GM18502 (cell line): ENCODE measurements around the gene ARHGAP25.

Experiments used
- ATAC-seq: cut with Tn5 transposase; IDR thresholded peaks from one replicate; pipeline ENCODE4 v1.9.1; 2021; ENCODE audit warnings: mild to moderate bottlenecking; ENCODE audit not compliant: unreplicated experiment, poor library complexity

ARHGAP25 gene

GRCh38 chr2:68825866-68826265, 91.3 kb downstream of the ARHGAP25 start:
- ATAC-seq: no peak

GRCh38 chr2:68827666-68828065, 93.1 kb downstream of the ARHGAP25 start:
- no peak for ATAC-seq

- ATAC-seq: no peak
These were observed 94.5 kb downstream of the ARHGAP25 start for GRCh38 chr2:68828887-68829708.

DNA sequence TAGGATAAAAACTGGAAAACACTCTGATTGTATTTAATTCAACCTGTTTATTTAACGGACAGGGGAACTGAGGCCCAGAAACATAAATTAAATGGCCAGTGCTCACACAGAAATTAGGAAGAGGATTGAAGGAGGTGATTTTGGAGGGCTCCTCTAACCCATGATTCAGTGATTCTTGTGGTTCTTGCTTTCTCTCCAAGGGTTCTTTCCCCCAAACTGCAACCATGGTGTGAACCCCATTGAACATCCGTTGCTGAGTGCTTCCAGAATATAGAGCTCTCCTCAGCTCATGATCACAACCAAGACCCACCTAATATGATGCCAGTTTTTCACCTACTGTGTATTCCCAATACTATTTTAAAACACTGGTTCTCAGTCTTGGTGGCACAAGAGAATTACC, 95.1 kb downstream of the ARHGAP25 start:
- no peak for ATAC-seq

GRCh38 chr2:68831686-68832232, 97.1 kb downstream of the ARHGAP25 start:
- no peak for ATAC-seq

GRCh38 chr2:68832233-68832869, 97.7 kb downstream of the ARHGAP25 start:
- ATAC-seq: peak; percentile 69

- ATAC-seq: no peak
These were observed 98.6 kb downstream of the ARHGAP25 start for GRCh38 chr2:68833162-68833561.

DNA sequence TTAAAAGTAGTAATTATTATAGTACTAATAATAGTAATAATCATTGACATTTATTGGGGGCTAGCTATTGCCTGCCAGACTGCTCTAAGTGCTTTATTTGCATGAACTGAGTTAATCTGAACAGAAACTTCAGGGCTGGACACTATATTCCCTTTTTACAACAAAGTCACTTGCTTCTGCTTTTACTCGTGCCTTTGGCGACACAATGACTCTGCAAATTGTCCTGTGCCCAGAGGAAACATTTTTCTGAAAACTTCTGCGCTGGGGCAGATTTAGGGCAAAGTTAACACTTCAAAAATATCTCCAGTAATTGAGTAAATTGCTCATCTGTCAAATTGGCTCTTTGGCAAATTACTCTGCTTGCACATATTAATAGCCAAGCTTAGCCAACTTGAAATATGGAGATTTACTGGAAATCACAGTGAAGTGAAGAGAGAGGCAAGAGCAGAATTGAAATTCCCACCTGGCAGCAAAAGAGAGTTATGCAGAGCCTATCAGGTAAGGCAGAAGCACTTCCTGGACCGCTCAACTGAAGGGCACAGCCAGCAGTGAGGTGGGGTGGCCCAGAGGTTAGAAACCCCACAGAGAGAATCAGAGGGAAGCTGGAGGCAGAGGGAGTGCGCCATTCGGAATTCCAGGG, 100.2 kb downstream of the ARHGAP25 start:
- no peak for ATAC-seq

GRCh38 chr2:68835621-68836020, 101.0 kb downstream of the ARHGAP25 start:
- no peak for ATAC-seq

- no peak for ATAC-seq
These were observed 102.7 kb downstream of the ARHGAP25 start for GRCh38 chr2:68837164-68837860.

DNA sequence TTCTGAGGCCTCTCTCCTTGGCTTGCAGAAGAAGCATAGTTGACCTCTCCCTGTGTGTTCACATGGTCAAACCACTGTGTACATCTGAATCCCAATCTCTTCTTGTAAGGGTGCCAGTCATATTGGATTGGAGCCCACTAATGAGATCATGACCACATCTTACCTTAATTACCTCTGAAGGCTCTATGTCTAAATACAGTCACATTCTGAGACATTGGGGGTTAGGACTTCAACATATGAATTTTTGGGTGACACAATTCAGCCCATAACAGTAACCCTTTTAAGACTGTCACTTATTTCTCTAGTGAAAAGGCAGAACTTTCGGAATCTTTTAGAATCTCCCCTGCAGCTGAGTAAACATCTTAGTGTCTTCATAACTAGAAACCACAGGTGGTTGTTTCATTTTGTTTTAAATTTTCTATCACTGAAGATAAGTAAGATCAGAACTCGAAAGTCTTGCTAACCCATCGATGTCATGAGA, 103.3 kb downstream of the ARHGAP25 start:
- no peak for ATAC-seq

DNA sequence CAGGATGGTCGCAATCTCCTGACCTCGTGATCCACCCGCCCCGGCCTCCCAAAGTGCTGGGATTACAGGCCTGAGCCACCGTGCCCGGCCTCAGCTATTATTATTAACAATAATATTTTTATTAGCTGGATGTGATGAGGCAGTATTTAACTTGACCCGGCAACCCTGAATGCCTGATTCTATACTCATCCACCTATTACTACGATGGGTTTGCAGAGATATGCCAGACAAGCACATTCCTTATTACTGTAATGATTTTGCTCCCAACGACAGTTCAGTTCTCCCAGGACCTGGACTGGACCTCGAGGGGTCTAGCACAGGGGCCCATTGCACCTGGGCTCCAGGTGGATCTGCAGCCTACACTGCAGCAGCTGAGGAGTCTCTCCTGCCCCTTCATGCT, 104.0 kb downstream of the ARHGAP25 start:
- ATAC-seq: no peak

DNA sequence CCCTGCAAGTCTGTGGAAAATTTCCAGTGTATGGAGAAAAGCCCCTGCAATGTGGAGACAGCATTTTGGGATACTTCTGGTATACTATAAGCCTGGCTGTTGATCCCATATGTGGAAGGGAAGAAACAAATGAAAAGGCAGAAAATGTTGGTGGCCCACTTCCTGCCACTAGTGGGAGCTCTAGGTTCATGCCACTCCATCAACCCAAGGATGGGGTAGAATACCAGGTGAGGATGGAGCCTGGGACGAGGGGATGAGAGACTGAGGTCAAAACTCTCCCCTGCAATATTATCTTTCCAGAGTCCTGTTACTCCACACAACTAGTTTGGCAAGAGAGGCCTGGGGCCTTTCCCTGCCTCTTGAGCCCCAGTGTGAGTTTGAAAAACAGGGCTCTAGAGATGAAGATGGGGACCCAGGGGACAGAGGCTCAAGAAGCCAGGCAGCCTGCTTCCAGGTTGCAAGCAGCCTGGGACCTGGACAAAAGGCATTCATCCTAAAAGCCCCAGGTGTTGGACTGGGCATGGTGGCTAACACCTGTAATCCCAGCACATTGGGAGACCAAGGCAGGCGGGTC, 104.7 kb downstream of the ARHGAP25 start:
- ATAC-seq: no peak

GRCh38 chr2:68845043-68845442, 110.4 kb downstream of the ARHGAP25 start:
- ATAC-seq: no peak

DNA sequence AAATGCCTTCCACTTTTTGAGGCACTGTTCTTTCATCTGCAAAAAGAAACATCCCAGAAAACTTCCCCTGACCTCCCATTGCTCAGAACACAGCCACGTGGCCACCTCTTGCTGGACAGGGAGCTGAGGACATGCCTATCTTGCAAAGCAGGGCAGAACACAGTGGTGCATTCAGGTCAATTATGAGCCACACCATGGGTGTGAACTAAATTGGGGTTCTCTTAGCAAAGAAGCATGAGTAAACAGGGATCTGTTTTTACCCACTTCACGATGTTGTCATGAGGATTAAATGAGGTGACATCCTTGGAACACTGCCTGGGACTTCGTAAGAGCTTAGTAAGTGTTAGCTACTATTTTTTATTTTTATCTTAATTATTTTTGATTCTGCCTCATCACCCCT, 111.5 kb downstream of the ARHGAP25 start:
- no peak for ATAC-seq

GRCh38 chr2:68847751-68848150, 113.1 kb downstream of the ARHGAP25 start:
- no peak for ATAC-seq

GRCh38 chr2:68849579-68850030, 115.0 kb downstream of the ARHGAP25 start:
- no peak for ATAC-seq

DNA sequence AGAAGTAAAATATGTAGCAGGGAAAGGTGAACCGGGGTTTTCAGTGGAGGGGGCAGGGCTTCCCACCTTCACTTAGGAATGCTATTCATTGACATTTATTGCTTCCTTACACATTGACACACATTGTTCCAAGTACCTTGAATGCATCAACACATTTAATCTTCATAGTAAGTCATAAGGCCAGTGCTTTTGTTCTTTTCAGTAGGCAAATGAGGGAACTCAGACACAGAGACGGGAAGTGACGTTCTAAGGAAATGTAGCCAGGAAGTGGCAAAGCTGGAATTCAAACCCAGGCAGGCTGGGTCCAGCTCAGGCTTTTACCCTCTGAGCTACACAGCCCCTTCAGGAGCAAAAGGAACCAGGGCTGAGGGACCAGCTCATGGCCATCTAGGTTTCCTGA, 115.9 kb downstream of the ARHGAP25 start:
- no peak for ATAC-seq

DNA sequence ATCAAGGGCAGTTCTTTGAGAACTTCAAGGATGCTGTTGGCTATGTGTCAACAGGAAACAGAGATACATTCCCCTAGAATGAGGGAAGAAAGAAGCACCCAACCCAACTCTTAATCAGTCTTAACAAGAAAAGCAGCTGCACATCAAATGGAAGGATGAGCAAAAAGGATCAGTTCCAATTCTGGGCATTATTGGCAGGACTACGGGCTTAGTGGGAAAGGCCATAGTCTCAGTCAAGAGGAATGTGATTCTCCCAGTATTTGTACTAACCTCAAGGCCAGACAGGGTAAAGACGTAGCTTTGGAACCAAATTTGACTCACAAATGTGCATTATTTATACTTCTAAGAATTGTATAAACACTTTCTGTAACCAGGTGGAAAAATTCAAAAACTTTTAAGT, 118.4 kb downstream of the ARHGAP25 start:
- no peak for ATAC-seq

- no peak for ATAC-seq
These were observed 119.3 kb downstream of the ARHGAP25 start for GRCh38 chr2:68853915-68854314.
